NCI-H1048 (cell line): Measurements from ENCODE around the gene MYL12A.

ENCODE experiments used
- DNase-seq: peaks from one replicate; lab custom pipeline; 2025; lab: John Stamatoyannopoulos, UW

MYL12A gene

DNA sequence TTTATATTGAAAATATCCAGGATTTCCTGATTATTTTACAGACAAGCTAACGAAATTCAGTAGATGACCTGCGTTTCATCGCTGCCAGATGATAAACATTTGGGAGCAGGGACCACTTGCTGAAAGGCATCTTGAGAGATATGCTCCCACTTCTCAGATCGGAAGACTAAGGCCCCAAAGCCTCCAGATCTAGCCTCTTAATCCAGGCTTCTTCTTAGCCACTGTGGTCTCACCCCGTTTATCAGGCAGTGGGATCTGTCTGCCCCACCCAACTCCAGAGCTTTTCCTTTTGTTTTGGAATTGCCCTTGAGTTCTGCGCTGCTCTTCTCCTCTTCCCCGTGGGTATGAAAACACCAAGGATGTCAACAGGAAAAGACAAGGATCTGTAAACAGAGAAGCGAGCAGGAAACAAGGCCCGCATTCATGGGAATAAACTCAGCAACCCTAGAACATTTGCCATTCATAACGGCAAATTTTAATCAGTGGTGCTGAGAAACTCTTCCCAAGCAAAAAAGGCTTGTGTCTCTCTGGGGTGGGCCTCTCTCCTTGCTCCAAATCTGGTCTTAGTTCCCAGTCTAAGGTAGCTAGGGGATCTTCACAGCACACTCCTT lies 35.8 kb downstream of the MYL12A start:
- no peak for DNase-seq

- DNase-seq: no peak
These were observed 36.3 kb downstream of the MYL12A start for GRCh38 chr18:3283908-3284307.

DNA sequence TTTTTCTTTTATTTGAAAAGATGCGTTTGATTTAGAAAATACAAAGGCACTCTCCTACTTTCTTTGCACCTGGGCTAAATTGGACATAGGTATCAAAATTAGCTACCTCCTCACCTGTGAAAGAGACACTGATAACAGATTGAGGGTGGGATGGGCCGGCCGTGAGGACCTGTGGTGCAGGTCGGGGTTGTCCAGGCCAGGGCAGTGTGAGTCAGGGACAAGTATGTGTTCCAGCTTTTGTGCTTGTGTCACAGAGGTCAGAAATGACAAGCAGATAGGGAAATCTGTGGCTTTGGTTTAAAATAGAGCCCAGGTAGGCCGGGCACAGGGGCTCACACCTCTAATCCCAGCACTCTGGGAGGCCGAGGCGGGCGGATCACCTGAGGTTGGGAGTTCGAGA lies 36.9 kb downstream of the MYL12A start:
- no peak for DNase-seq

GRCh38 chr18:3286159-3286558 lies 38.6 kb downstream of the MYL12A start:
- no peak for DNase-seq

DNA sequence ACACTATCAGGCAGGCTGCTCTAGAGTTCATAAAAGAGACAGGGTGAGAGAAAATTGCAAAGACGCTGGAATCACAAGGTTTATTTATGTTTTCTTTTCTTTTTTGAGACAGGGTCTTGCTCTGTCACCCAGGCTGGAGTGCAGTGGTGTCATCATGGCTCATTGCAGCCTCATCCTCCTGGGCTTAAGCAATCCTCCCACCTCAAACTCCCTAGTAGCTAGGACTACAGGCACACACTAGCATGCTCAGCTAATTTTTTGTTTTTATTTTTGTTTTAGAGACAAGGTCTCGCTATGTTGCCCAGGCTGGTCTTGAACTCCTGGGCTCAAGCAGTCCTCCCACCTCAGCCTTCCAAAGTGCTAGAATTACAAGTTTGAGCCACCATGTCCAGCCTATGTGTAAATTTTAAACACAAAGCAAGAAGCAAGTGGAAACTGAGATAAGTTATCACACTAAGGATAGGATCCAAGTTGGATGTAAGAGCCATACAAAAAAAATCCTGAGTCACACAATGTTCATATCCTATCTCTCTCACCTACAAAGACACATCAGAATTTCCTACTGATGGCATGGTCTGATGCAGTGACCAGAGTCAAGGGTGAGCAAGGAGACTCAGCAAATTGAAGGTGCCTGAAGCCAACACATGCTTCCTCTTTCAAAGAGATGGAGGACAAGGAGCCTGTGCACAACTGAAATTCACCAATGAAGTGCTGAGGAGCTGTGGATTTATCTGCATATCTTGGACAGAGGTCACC lies 45.8 kb downstream of the MYL12A start:
- DNase-seq: no peak

- no peak for DNase-seq
These were observed 47.0 kb downstream of the MYL12A start for GRCh38 chr18:3294435-3295080.

- DNase-seq: peak; percentile 90
These were observed 49.7 kb downstream of the MYL12A start for GRCh38 chr18:3297025-3297984.

- DNase-seq: no peak
These were observed 57.2 kb downstream of the MYL12A start for GRCh38 chr18:3304832-3305231.

DNA sequence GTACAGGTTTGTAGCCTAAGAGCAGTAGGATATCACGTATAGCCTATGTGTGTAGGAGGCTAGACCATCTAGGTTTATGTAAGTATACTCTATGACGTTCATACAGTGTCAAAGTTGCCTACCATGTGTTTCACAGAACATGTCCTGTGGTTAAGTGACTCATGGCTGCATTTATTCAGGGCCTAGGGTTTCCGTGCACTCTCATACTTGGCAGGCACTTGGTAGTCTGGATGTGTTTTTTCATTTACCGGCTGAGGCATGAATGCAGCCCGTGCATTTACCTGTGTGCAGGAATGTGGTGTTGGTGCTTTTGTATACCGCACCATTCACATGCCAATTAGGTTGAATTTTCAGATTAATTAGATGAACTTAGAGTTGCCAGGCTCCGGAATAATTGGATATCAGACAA lies 57.8 kb downstream of the MYL12A start:
- DNase-seq: no peak
